Tibial nerve (tissue), 4 donors: ENCODE results near the gene LIN7A.

ENCODE experiments used
- EP300 ChIP-seq, 2 donors: sonication (generic); formaldehyde crosslinking; IDR thresholded peaks; one replicate each; pipeline ENCODE4 v1.6.1; 2017; ENCODE audit warnings: antibody characterized with exemption in 2 of 2, mild to moderate bottlenecking in 1 of 2
- POLR2A ChIP-seq, 2 donors: fragments of 450-650 bp; IDR thresholded peaks; one replicate each; pipeline ENCODE4 v1.6.1; 2017; ENCODE audit warnings: antibody characterized with exemption in 2 of 2, mild to moderate bottlenecking in 2 of 2, moderate library complexity in 2 of 2
- TF ChIP-seq, protein P1 (sequence below), 5 experiments: fragments of 200-600 bp in 3 of 5; fragments of 450-650 bp in 2 of 5; sonication (generic) in 3 of 5; IDR thresholded peaks; one replicate each; pipeline ENCODE4 v1.5.1; 2016 to 2019; ENCODE audit warnings: antibody characterized with exemption in 5 of 5, mild to moderate bottlenecking in 3 of 5, moderate library complexity in 2 of 5

DNA sequence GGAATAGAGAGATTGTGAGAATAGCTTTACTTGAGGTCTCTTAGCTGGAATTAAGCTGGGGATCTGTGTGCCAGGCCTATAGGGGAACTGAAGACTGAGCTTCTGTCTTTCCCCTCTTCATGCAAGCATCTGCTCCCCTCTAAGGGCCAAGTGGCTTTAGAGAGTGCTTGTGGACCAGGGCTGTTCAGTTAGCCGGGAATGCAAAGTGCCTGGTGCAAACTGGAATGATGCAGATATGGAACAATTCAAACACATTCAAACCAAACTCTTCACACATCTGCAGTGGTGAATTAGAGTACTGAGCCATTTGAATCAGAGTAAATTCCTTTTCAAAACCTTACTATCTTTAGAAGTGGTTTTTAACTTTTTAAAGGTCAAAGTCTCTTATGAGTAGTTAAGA is 99.0 kb downstream of the LIN7A start:
- TF ChIP-seq, protein P1, sequence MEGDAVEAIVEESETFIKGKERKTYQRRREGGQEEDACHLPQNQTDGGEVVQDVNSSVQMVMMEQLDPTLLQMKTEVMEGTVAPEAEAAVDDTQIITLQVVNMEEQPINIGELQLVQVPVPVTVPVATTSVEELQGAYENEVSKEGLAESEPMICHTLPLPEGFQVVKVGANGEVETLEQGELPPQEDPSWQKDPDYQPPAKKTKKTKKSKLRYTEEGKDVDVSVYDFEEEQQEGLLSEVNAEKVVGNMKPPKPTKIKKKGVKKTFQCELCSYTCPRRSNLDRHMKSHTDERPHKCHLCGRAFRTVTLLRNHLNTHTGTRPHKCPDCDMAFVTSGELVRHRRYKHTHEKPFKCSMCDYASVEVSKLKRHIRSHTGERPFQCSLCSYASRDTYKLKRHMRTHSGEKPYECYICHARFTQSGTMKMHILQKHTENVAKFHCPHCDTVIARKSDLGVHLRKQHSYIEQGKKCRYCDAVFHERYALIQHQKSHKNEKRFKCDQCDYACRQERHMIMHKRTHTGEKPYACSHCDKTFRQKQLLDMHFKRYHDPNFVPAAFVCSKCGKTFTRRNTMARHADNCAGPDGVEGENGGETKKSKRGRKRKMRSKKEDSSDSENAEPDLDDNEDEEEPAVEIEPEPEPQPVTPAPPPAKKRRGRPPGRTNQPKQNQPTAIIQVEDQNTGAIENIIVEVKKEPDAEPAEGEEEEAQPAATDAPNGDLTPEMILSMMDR (IDR thresholded peaks at IDR 0.05) = no peak
- TF ChIP-seq EP300 (IDR thresholded peaks at IDR 0.05) = no peak
- TF ChIP-seq POLR2A (IDR thresholded peaks at IDR 0.05) = no peak
